ENCODE measurements around the gene OR1N2. TPM values are rescaled to one million over a fixed set of nuclear protein-coding genes. Genes with fewer than 3 reads are reported as not detected.

Gene OR1N2
- total and polyA plus RNA-seq, 2 donors from 2014 or later, result not detected

GRCh38 chr9:122538757-122539156, 14.2 kb upstream of the OR1N2 start:
- Histone ChIP-seq H3K4me1 (ENCODE audit: control insufficient read depth in 2 of 3, insufficient read depth in 2 of 3, low read depth in 1 of 3, low read length in 3 of 3) (no peaks in the 10 kb centered on the region), H3K27me3 (ENCODE audit: control insufficient read depth, insufficient read depth, low read length) (no peaks in the 10 kb centered on the region), H3K9ac (ENCODE audit: low read length in 3 of 3) (no peak overlapping the region), H3K9me3 (ENCODE audit: control insufficient read depth in 2 of 3, insufficient read depth in 1 of 3, low read length in 3 of 3) (no peaks in the 10 kb centered on the region), H3K36me3 (ENCODE audit: control insufficient read depth in 2 of 3, insufficient read depth in 3 of 3, low read length in 3 of 3) (no peaks in the 10 kb centered on the region), H3K4me3 (ENCODE audit: low read length in 3 of 3) (no peak overlapping the region), H3K27ac (ENCODE audit: low read depth in 2 of 2, low read length in 2 of 2) (no peak overlapping the region)
- FAIRE-seq (no peak), DNase-seq (no peak)
- TF ChIP-seq CTCF (IDR thresholded peaks at IDR 0.05; ENCODE audit: borderline replicate concordance, extremely low read depth, insufficient read depth), result no peak
- intact Hi-C loops (cut with DNase I), result no loop called here

GRCh38 chr9:122546196-122546595, 6.7 kb upstream of the OR1N2 start:
- Histone ChIP-seq H3K9me3 (ENCODE audit: control insufficient read depth in 2 of 3, insufficient read depth in 1 of 3, low read length in 3 of 3) (peaks cover 0 to 9% (median 0%) of the 10 kb centered on the region in 3 donors), H3K4me1 (ENCODE audit: control insufficient read depth in 2 of 3, insufficient read depth in 2 of 3, low read depth in 1 of 3, low read length in 3 of 3) (no peaks in the 10 kb centered on the region), H3K9ac (ENCODE audit: low read length in 3 of 3) (no peak overlapping the region), H3K4me3 (ENCODE audit: low read length in 3 of 3) (no peak overlapping the region), H3K27ac (ENCODE audit: low read depth in 2 of 2, low read length in 2 of 2) (no peak overlapping the region), H3K36me3 (ENCODE audit: control insufficient read depth in 2 of 3, insufficient read depth in 3 of 3, low read length in 3 of 3) (no peaks in the 10 kb centered on the region), H3K27me3 (ENCODE audit: control insufficient read depth, insufficient read depth, low read length) (no peaks in the 10 kb centered on the region)
- DNase-seq, result no peak
- TF ChIP-seq CTCF (IDR thresholded peaks at IDR 0.05; ENCODE audit: borderline replicate concordance, extremely low read depth, insufficient read depth), result no peak
- intact Hi-C loops (cut with DNase I), result no loop called here
- FAIRE-seq, result no peak

- intact Hi-C loops (cut with DNase I), result no loop called here
- DNase-seq, result no peak
- TF ChIP-seq CTCF (IDR thresholded peaks at IDR 0.05; ENCODE audit: borderline replicate concordance, extremely low read depth, insufficient read depth), result no peak
- FAIRE-seq, result no peak
- Histone ChIP-seq H3K9me3 (ENCODE audit: control insufficient read depth in 2 of 3, insufficient read depth in 1 of 3, low read length in 3 of 3) (peaks cover 0 to 9% (median 0%) of the 10 kb centered on the region in 3 donors), H3K36me3 (ENCODE audit: control insufficient read depth in 2 of 3, insufficient read depth in 3 of 3, low read length in 3 of 3) (no peaks in the 10 kb centered on the region), H3K9ac (ENCODE audit: low read length in 3 of 3) (no peak overlapping the region), H3K4me1 (ENCODE audit: control insufficient read depth in 2 of 3, insufficient read depth in 2 of 3, low read depth in 1 of 3, low read length in 3 of 3) (no peaks in the 10 kb centered on the region), H3K4me3 (ENCODE audit: low read length in 3 of 3) (no peak overlapping the region), H3K27ac (ENCODE audit: low read depth in 2 of 2, low read length in 2 of 2) (no peak overlapping the region), H3K27me3 (ENCODE audit: control insufficient read depth, insufficient read depth, low read length) (no peaks in the 10 kb centered on the region)
Observed at GRCh38 chr9:122551371-122551770, 1.5 kb upstream of the OR1N2 start.

GRCh38 chr9:122561446-122561845, 8.5 kb downstream of the OR1N2 start:
- Histone ChIP-seq H3K4me1 (ENCODE audit: control insufficient read depth in 2 of 3, insufficient read depth in 2 of 3, low read depth in 1 of 3, low read length in 3 of 3) (no peaks in the 10 kb centered on the region), H3K4me3 (ENCODE audit: low read length in 3 of 3) (no peak overlapping the region), H3K9ac (ENCODE audit: low read length in 3 of 3) (no peak overlapping the region), H3K36me3 (ENCODE audit: control insufficient read depth in 2 of 3, insufficient read depth in 3 of 3, low read length in 3 of 3) (no peaks in the 10 kb centered on the region), H3K27me3 (ENCODE audit: control insufficient read depth, insufficient read depth, low read length) (no peaks in the 10 kb centered on the region), H3K9me3 (ENCODE audit: control insufficient read depth in 2 of 3, insufficient read depth in 1 of 3, low read length in 3 of 3) (no peaks in the 10 kb centered on the region), H3K27ac (ENCODE audit: low read depth in 2 of 2, low read length in 2 of 2) (no peak overlapping the region)
- FAIRE-seq (no peak), DNase-seq (no peak)
- no peak for TF ChIP-seq CTCF (IDR thresholded peaks at IDR 0.05; ENCODE audit: borderline replicate concordance, extremely low read depth, insufficient read depth)
- intact Hi-C loops (cut with DNase I), result no loop called here
